ENCODE measurements around the gene HSPB9. TPM values are rescaled to one million over a fixed set of nuclear protein-coding genes. Genes with fewer than 3 reads are reported as not detected.

The HSPB9 gene
- total RNA-seq, 1 donor from 2014 or later = not detected

GRCh38 chr17:42116705-42117396 is 5.8 kb upstream of the HSPB9 start:
- peaks cover 6% of the 10 kb centered on the region for H3K4me1 Mint-ChIP-seq (ENCODE audit: low read depth, unreplicated experiment)
- no peaks in the 10 kb centered on the region for H3K9me3 Mint-ChIP-seq (ENCODE audit: unreplicated experiment)
- no peaks in the 10 kb centered on the region for H3K27me3 ChIP-seq (ENCODE audit: insufficient read depth, low read length)
- DNase-seq (ENCODE audit: low read depth) = peak; percentile 46
- H3K9ac ChIP-seq (ENCODE audit: low read length) = no peak overlapping the region
- peaks cover 9% of the 10 kb centered on the region for H3K36me3 Mint-ChIP-seq (ENCODE audit: low read depth, unreplicated experiment)
- no peaks in the 10 kb centered on the region for H3K36me3 ChIP-seq (ENCODE audit: insufficient read depth, low read length)
- H3K4me3 ChIP-seq (ENCODE audit: insufficient read depth, low read depth, low read length) = no peak overlapping the region
- no peaks in the 10 kb centered on the region for H3K79me2 ChIP-seq (ENCODE audit: insufficient read depth, low read length)
- no peak overlapping the region for H3K27ac ChIP-seq (ENCODE audit: low read depth, low read length)
- no peak for TF ChIP-seq EZH2 (IDR thresholded peaks at IDR 0.05; ENCODE audit: insufficient read depth, low read length)
- peak; percentile 72 for TF ChIP-seq CTCF (IDR thresholded peaks at IDR 0.05; ENCODE audit: insufficient read depth, low read depth, low read length)
- H3K27me3 Mint-ChIP-seq (ENCODE audit: low read depth, unreplicated experiment) = no peaks in the 10 kb centered on the region
- no peak overlapping the region for H3K27ac Mint-ChIP-seq (ENCODE audit: unreplicated experiment)
- H3K4me1 ChIP-seq (ENCODE audit: insufficient read depth, low read length) = peaks cover 4% of the 10 kb centered on the region
- no peak for FAIRE-seq
- no peak overlapping the region for H3K4me2 ChIP-seq (ENCODE audit: low read length)
- no peak overlapping the region for H3K4me3 Mint-ChIP-seq (ENCODE audit: unreplicated experiment)
- no peaks in the 10 kb centered on the region for H3K9me3 ChIP-seq (ENCODE audit: insufficient read depth, low read depth, low read length)
- no peak overlapping the region for H2AFZ ChIP-seq (ENCODE audit: low read depth, low read length)
- H4K20me1 ChIP-seq (ENCODE audit: insufficient read depth, low read length) = no peaks in the 10 kb centered on the region

- H3K27ac Mint-ChIP-seq (ENCODE audit: unreplicated experiment) = no peak overlapping the region
- H3K36me3 Mint-ChIP-seq (ENCODE audit: low read depth, unreplicated experiment) = peaks cover 9% of the 10 kb centered on the region
- TF ChIP-seq EZH2 (IDR thresholded peaks at IDR 0.05; ENCODE audit: insufficient read depth, low read length) (no peak), CTCF (IDR thresholded peaks at IDR 0.05; ENCODE audit: insufficient read depth, low read depth, low read length) (no peak)
- H3K4me1 Mint-ChIP-seq (ENCODE audit: low read depth, unreplicated experiment) = peaks cover 3% of the 10 kb centered on the region
- FAIRE-seq (no peak), DNase-seq (ENCODE audit: low read depth) (no peak)
- no peaks in the 10 kb centered on the region for H3K27me3 ChIP-seq (ENCODE audit: insufficient read depth, low read length)
- no peak overlapping the region for H3K4me3 ChIP-seq (ENCODE audit: insufficient read depth, low read depth, low read length)
- no peaks in the 10 kb centered on the region for H3K79me2 ChIP-seq (ENCODE audit: insufficient read depth, low read length)
- H2AFZ ChIP-seq (ENCODE audit: low read depth, low read length) = no peak overlapping the region
- H3K4me2 ChIP-seq (ENCODE audit: low read length) = no peak overlapping the region
- H3K9me3 Mint-ChIP-seq (ENCODE audit: unreplicated experiment) = no peaks in the 10 kb centered on the region
- H3K27ac ChIP-seq (ENCODE audit: low read depth, low read length) = no peak overlapping the region
- H3K9me3 ChIP-seq (ENCODE audit: insufficient read depth, low read depth, low read length) = no peaks in the 10 kb centered on the region
- peaks cover 4% of the 10 kb centered on the region for H3K4me1 ChIP-seq (ENCODE audit: insufficient read depth, low read length)
- H4K20me1 ChIP-seq (ENCODE audit: insufficient read depth, low read length) = peaks cover 3% of the 10 kb centered on the region
- H3K4me3 Mint-ChIP-seq (ENCODE audit: unreplicated experiment) = no peak overlapping the region
- no peaks in the 10 kb centered on the region for H3K36me3 ChIP-seq (ENCODE audit: insufficient read depth, low read length)
- no peaks in the 10 kb centered on the region for H3K27me3 Mint-ChIP-seq (ENCODE audit: low read depth, unreplicated experiment)
- H3K9ac ChIP-seq (ENCODE audit: low read length) = no peak overlapping the region
These were observed 5.0 kb upstream of the HSPB9 start for GRCh38 chr17:42117397-42118125.

GRCh38 chr17:42118126-42118510 is 4.5 kb upstream of the HSPB9 start:
- no peak for FAIRE-seq
- peaks cover 3% of the 10 kb centered on the region for H4K20me1 ChIP-seq (ENCODE audit: insufficient read depth, low read length)
- H2AFZ ChIP-seq (ENCODE audit: low read depth, low read length) = no peak overlapping the region
- H3K27ac Mint-ChIP-seq (ENCODE audit: unreplicated experiment) = no peak overlapping the region
- no peak overlapping the region for H3K27ac ChIP-seq (ENCODE audit: low read depth, low read length)
- H3K9ac ChIP-seq (ENCODE audit: low read length) = no peak overlapping the region
- no peaks in the 10 kb centered on the region for H3K79me2 ChIP-seq (ENCODE audit: insufficient read depth, low read length)
- H3K36me3 ChIP-seq (ENCODE audit: insufficient read depth, low read length) = no peaks in the 10 kb centered on the region
- no peaks in the 10 kb centered on the region for H3K27me3 ChIP-seq (ENCODE audit: insufficient read depth, low read length)
- no peak overlapping the region for H3K4me3 ChIP-seq (ENCODE audit: insufficient read depth, low read depth, low read length)
- peaks cover 10% of the 10 kb centered on the region for H3K36me3 Mint-ChIP-seq (ENCODE audit: low read depth, unreplicated experiment)
- H3K4me2 ChIP-seq (ENCODE audit: low read length) = no peak overlapping the region
- H3K4me3 Mint-ChIP-seq (ENCODE audit: unreplicated experiment) = no peak overlapping the region
- no peak for DNase-seq (ENCODE audit: low read depth)
- H3K9me3 Mint-ChIP-seq (ENCODE audit: unreplicated experiment) = no peaks in the 10 kb centered on the region
- H3K4me1 ChIP-seq (ENCODE audit: insufficient read depth, low read length) = peaks cover 4% of the 10 kb centered on the region
- no peak for TF ChIP-seq CTCF (IDR thresholded peaks at IDR 0.05; ENCODE audit: insufficient read depth, low read depth, low read length)
- TF ChIP-seq EZH2 (IDR thresholded peaks at IDR 0.05; ENCODE audit: insufficient read depth, low read length) = no peak
- no peaks in the 10 kb centered on the region for H3K27me3 Mint-ChIP-seq (ENCODE audit: low read depth, unreplicated experiment)
- H3K4me1 Mint-ChIP-seq (ENCODE audit: low read depth, unreplicated experiment) = peaks cover 3% of the 10 kb centered on the region
- no peaks in the 10 kb centered on the region for H3K9me3 ChIP-seq (ENCODE audit: insufficient read depth, low read depth, low read length)
